HG03342 (cell line): Measurements from ENCODE around the gene ZNF8.
A peak's percentile ranks its signal among the peaks of the same experiment; 100 is the strongest.
"Not testable (repeated sequence)": the region's sequence is repeated elsewhere in the genome, so short reads cannot be mapped to it uniquely, and the experiment has no call there.

ENCODE experiments used
- ATAC-seq: cut with Tn5 transposase; IDR thresholded peaks from one replicate; pipeline ENCODE4 v1.9.1; 2021; ENCODE audit warnings: mild to moderate bottlenecking, moderate library complexity; ENCODE audit not compliant: unreplicated experiment

The ZNF8 gene

DNA sequence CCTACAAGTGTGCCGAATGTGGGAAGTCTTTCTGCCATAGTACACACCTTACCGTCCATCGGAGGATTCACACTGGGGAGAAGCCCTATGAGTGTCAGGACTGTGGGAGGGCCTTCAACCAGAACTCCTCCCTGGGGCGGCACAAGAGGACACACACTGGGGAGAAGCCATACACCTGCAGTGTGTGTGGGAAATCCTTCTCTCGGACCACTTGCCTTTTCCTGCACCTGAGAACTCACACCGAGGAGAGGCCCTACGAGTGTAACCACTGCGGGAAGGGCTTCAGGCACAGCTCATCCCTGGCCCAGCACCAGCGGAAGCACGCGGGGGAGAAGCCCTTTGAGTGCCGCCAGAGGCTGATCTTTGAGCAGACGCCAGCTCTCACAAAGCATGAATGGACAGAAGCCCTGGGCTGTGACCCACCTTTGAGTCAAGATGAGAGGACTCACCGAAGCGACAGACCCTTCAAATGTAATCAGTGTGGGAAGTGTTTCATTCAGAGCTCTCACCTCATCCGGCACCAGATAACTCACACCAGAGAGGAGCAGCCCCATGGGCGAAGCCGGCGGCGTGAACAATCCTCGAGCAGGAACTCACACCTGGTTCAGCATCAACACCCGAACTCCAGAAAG is 16.1 kb downstream of the ZNF8 start:
- no peak for ATAC-seq

DNA sequence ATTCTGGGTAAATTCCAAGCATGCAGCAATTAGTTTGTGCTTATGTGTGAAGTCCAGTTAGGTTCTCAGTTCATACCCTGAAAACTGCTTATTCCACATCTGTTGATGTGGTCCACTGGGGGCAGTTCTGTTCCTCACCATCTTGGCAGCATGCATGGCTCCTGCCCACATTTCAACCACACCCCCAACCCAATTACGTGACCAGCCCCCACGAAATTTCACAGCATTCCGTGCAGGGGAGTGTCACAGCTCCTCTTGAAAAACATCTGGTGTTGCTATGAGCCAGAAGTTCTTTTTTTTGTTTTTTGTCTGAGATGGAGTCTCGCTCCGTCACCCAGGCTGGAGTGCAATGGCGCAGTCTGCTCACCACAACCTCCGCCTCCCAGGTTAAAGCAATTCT is 17.3 kb downstream of the ZNF8 start:
- ATAC-seq, result no peak

DNA sequence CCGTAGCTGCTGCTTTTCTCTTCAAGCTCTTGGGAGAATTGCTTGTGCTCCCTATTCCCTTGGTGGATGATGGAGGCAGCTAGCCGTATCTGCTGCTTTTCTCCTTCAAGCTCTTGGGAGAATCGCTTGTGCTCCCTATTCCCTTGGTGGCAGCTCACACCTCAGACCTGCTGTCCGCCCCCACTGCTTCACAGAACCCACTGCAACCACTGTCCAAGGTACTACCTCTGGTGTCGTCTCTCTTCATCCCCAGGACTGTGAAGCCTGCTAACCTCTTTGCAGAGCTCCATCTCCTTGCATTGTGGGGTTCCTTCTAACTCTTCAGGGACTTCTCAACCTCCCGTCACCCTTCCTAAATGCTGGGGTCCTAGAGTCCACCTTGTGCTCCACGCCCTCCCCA is 21.9 kb downstream of the ZNF8 start:
- ATAC-seq, result no peak

DNA sequence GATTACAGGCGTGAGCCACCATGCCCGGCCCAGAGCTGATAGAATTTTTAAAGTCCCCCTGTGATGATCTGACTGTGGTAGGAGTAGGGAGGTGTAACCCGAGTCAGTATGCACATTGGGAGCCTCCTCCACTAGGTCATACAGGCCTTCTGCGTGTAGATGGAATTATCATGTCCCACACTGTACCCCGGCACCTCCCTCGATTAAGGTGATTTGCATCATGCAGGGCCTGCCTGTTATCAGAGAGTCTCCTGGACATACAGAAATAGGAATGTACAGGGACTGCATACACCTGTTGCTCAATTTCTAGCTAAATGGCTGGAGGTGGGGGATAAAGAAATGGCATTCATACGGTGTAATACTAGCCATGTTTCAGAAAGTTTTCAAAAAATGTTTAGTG is 25.5 kb downstream of the ZNF8 start:
- no peak for ATAC-seq

DNA sequence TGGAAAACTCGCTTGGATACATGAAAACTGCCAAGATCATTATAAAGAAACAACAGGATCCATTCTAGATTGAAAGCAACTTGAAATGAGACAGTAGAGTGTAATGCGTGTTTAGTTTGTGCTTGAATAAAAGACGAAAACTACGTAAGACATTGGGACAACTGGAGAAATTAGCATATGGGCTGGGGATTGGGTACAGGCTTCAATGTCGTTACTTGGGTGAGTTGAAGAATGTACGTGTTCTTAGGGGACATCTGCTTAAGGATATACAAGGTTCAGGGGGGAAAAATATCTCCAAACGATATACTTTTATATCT is 26.0 kb downstream of the ZNF8 start:
- ATAC-seq, result peak; percentile 12

DNA sequence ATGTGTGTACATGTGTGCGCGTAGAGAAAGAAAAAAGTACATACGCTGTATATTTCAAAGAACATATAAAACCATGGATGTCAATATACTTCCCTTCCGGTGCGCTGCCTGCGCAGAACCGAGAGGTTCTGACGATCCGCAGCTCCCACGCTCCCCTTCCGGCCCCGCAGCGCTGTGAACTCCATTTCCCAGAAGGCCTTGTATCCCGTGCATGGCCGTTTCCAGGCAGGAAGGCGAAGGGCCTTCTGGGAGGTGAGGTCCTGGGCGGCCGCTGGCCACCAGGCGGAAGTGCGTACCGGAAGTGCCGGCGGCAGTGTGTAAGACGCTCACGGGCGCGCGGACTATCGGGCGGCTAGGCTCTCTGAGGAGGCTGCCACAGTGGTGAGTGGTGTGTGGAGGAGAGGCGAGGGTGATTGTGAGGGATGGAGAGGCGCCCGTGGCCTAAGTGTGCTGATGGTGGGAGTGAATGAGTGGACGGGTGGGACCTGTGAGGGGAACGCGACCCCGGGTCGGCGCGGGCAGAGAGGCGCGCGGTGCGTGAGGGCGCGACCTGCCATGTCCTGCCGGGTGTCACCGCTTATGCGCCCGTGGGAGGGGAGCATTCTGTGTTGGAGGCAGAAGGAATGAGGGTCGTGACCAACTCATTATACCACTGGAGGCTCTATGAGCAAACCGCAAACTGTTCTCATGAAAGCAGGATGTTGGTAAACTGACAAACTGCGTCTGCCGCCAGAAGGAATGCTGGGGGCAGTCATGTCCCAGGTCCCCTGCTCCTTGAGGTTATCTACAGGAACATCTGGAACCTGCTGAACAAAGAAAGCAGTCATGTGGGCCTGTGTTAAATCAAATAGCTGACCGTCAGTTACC is 26.5 kb downstream of the ZNF8 start, which contains the start of gene ERVK3-1:
TSS of gene ERVK3-1 (plus strand) at position 313 of the 867 bp plus-strand sequence. CDS start 6,792 bp downstream, outside the sequence.
- peak; percentile 94 for ATAC-seq

DNA sequence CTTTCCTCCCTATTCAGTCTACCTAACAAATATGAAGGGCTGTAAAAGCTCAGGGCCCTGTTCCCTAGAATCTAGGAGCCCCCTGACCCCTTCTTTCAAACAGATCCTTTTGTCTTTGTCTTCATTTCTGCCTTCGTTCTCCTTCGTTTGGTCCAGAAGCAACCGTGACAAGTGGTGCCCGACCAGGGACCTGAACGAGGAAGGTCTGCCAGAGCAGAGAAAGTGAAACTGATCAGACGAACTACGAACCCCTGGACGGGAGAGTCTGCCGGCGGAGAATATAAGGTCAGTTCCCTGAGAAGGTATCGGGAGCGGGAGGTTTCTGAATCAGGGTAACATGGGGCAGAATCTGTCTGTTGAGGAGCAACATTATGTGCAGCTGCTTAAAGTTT is 27.2 kb downstream of the ZNF8 start:
- no peak for ATAC-seq

DNA sequence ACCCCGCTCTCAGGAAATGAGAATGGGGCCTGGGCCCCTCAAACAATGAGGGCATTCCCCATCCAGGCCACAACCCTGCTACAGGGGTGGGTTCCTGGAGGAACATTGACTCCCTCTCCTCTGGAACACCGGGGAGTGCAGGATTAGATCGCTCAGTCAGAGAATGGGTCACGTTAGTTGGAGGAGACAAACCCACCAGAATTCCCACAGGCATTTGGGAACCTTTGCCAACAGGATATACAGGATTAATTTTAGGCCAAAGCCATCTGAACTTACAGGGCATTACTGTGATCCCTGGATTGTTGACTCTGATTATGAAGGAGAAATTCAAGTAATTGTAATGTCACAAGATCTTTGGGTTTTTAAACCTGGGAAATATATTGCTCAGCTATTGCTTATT is 29.0 kb downstream of the ZNF8 start:
- ATAC-seq, result no peak

DNA sequence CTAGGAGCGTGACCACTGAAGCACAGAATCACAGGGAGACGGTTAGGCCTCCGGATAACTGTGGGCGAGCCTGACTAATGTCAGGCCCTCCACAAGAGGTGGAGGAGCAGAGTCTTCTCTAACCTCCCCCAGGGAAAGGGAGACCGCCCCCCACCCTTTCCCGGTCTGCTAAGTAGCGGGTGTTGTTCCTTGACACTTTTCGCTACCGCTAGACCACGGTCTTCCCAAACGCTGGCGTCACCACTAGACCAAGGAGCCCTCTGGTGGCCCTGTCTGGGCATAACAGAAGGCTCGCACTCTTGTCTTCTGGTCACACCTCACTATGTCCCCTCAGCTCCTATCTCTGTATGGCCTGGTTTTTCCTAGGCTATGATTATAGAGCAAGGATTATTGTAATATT is 31.9 kb downstream of the ZNF8 start:
- ATAC-seq, result not testable (repeated sequence)

DNA sequence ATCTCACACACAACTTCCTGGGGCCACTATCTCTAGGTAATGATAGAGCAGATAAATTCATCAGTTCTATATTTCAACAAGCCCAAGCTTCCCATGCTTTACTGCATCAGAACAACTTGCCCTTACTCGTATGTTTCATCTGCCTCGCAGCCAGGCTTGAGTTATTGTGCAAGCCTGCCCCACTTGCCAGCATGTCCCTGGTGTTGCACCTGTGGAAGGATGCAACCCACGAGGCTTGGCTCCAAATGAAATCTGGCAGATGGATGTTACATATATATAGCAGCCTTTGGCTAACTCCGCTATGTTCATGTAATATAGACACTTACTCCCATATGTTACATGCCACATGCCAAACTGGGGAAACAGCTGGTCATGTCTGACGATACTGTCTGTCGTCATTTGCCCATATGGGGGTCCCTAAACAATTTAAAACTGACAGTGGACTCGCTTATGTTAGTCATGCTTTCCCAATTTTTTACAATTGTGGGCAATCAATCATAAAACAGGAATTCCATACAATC is 32.6 kb downstream of the ZNF8 start:
- ATAC-seq, result no peak

DNA sequence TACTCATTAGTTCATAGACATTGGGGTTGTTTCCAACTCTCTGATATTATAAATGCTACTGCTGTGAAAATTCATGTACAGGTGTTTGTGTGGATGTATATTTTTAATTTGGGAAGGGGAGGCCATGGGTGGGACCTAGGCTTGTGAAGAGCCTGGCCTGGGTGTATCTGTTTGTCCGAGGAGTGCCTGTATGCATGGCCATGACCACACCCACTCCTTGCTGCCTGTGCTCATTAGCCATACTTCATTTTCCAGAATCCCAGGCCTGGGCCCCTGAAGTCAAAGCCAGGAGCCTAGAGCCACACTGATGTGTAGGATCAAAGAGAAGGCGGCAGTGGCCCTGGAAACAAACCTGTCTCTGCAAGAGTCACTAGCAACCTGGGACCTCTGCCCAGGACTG is 36.8 kb downstream of the ZNF8 start:
- no peak for ATAC-seq

DNA sequence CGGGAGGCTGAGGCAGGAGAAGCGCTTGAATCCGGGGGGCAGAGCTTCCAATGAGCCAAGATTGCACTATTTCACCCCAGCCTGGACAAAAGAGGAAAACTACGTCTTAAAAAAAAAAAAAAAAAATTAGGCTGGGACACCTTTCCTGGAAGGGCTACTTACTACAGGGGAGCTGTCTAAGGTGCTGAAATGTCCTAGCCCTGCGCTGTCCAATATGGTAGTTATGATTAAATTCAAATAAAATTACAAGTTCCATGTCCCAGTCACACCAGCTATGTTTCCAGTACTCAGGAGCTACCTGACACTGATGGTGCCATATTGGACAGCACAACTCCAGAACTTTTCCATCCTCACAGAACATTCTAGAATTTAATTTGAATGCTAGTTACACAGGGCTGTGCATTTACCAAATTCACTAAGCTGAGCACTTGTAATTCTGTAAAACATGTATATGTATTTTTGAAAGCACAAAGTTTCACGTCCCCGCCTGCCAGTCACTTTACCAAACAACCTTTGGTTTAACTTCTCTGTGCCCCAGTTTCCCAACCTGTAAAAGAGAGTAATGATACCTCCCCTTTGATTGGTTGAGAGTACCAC is 38.8 kb downstream of the ZNF8 start:
- no peak for ATAC-seq

DNA sequence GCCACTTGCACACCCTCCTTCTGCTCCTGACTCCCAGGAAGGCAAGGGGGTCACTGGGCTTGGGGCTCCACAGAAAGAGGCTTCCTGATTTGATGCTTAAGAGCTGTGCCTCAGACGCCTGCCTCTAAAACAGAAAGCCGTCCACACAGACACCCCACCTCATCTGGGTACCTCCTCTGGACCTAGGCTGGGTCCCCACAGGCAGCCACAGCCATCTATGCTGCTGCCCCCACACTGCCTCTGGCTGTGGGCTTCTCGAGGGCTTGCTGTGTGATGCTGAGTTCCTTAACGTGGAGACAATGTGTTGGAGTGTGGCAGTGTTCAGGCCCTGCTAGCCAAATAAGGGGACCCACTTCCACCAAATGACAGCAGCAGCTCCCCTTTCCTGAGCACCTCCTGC is 39.5 kb downstream of the ZNF8 start:
- no peak for ATAC-seq

DNA sequence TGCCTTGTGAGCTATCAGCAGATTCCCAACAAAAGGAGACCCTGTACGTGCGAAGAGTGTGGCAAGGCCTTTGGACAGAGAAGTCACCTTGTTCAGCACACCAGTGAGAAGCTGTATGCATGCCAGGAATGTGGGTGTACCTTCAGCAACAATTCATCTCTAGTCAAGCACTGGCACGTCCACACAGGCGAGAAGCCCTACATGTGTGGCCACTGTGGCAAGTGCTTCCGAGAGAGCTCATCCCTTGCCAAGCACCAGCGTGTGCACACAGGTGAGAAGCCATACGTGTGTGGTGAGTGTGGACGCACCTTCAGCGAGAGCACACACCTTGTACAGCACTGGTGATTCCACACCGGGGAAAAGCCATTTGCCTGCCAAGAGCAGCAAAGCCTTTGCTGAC is 40.5 kb downstream of the ZNF8 start:
- no peak for ATAC-seq

DNA sequence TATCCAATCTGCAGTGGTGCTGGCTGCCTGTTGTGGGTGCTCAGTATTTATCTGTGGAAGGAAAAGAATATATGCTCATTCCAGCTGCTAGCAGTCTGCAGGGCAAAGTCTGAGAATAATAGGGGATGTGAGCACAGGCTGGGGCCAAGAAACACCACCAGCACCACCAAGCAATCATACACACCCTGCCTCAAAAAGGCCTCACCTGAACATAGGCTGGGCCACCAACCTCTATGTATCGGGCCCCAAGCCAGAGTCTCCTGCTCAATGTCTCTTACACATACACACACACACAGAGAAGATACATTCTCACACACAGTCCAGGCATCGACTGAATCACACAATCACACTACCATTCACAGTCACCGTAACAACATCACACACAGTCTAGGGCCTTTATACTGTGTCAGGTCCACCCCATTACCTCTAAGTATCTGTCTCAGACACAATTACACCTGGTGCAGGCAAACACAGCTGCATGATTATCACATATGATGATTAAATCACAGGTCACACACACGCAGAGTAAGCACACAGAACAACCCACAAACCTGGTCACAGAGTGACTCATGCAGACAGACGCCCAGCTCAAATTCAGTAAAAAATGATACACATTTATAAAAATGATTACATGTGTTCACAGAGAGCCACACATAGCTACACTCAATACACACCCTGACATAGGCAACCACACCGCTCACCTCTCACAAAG is 46.7 kb downstream of the ZNF8 start:
- no peak for ATAC-seq

DNA sequence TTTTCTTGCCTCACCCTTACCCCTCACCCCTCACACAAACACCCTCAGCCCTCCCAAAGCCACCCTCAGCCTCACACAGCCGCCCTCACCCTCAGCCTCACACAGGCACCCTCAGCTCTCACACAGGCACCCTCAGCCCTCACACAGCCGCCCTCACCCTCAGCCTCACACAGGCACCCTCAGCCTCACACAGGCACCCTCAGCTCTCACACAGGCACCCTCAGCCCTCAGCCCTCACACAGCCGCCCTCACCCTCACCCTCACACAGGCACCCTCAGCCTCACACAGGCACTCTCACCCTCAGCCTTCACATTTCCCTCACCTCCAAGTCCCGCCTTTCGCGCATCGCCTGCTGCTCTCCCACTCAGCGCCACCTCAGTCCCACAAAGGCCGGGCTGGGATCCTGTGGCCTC is 47.8 kb downstream of the ZNF8 start:
- no peak for ATAC-seq

DNA sequence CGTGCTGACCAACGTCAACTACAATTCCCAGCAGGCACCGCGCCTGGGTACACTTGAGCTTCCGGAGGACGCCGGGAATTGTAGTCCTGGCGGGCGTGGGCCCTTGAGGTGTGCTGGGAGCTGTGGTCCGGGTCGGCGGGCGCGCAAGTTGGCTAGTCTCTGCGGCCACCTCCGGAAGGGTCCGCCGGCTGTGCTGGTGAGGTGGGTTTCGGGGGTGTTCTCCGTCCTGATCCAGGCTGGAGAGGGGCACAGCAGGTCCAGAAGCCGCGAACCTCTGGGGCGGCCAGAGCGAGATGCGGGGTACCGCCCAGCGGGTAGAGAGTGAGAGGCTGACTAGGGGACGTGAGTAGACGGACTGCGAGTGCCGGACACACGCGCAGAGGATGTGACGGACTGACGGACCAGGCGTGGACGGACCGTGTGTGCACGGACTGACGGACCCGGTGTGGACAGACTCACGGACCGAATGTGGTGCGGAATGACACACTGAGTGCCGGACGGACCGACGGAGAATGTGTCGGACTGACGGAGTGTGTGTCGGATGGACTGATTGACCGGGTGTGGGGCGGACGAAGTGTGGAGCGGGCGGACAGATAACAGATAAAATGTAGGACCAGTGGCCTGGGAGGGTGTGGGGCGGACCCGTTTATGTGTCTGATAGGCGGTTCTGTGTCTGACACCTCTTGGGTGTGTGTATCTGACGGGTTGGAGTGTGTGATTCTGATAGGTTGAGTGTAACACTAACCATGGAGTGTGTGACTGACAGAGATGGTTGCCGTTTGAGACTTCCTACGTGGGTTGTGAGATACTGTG is 48.4 kb downstream of the ZNF8 start, which contains the start of gene ZSCAN22:
TSS of gene ZSCAN22 (plus strand) at position 81 of the 813 bp plus-strand sequence. CDS start 7,809 bp downstream, outside the sequence.
- ATAC-seq, result peak; percentile 85

DNA sequence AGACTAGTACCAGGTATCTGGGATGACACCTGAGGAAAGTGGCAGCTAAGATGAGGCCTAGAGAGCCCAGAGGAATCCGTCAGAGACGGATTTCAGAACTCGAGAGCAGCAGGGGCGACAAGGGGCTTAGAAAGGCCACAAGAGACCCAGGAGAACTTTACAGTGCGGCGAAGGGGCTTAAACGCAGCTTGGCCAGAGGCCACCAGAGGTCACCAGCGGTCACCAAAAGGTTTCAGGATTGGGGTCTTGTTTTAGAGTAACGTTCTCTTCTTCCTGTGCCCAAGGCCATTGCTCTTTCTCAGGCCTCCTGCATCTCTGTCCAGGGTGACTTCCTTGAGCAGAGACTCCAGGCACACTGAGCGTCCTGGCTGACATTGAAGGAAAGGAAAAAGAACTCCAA is 50.2 kb downstream of the ZNF8 start:
- ATAC-seq, result no peak

DNA sequence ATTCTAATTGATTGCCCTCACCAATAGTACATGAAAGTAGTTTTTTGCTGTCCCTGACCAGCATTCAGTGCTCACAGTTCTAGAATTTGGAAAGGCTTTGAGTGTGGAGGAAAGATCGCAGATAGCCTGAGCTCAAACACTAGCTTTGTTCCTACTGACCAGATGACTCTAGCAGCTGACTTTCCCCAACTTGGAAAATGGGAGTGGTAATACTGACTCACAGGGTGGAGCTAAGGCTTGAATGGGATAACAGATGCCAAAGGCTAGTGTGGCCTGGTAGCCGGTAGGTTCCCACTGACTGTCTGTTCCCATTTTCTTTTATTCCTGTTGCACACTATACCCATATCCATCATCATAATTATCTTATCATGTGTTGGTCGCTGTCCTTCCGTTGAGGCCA is 51.7 kb downstream of the ZNF8 start:
- no peak for ATAC-seq

DNA sequence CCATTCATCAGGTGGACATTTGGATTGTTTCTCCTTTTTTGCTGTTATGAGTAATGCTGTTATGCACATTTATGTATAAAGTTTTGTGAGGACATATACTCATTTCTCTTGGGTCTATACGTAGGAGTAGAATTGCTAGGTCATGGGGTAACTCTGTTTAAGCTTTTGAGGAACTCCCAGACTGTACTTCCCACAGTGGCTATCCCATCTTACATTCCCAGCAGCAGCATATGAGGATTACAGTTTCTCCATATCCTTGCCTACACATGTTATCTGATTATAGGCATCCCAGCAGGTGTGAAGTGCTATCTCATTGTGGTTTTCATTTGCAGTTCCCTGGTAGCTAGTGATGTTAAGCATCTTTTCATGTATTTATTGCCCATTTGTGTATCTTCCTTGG is 53.9 kb downstream of the ZNF8 start:
- no peak for ATAC-seq
